Testis (tissue), 3 donors: ENCODE measurements around the gene TSC22D1. TPM values are rescaled to one million over a fixed set of nuclear protein-coding genes. Genes with fewer than 3 reads are reported as not detected.
A peak's percentile ranks its signal among the peaks of the same experiment; 100 is the strongest.

Experiments used
- DNase-seq: peaks from one replicate; pipeline ENCODE4 v3.0.0-alpha.2; 2019
- H3K27ac ChIP-seq, 2 donors: fragments of 200-600 bp; sonication (generic); one replicate each; pipeline ENCODE4 v1.5.1; 2019
- H3K27me3 ChIP-seq: fragments of 200-600 bp; sonication (generic); one replicate; pipeline ENCODE4 v1.5.1; 2019
- H3K36me3 ChIP-seq: fragments of 200-600 bp; sonication (generic); one replicate; pipeline ENCODE4 v1.5.1; 2017; ENCODE audit warnings: low read depth; ENCODE audit errors: missing control alignments
- H3K4me1 ChIP-seq: fragments of 200-600 bp; sonication (generic); one replicate; pipeline ENCODE4 v1.5.1; 2019
- H3K4me3 ChIP-seq, 2 donors: fragments of 200-600 bp; sonication (generic); one replicate each; pipeline ENCODE4 v1.5.1; 2017 to 2019
- H3K9me3 ChIP-seq: fragments of 200-600 bp; sonication (generic); one replicate; pipeline ENCODE4 v1.5.1; 2017
- POLR2A ChIP-seq: fragments of 450-650 bp; IDR thresholded peaks from one replicate; pipeline ENCODE4 v1.6.1; 2017; ENCODE audit warnings: antibody characterized with exemption, mild to moderate bottlenecking, moderate library complexity
- WGBS, 2 donors: methylation state at CpG; one replicate each; pipeline ENCODE4 v1.1.5; 2018; 5-methylcytosine and 5-hydroxymethylcytosine counted together
- intact Hi-C: fragments of 100-400 bp; cut with DNase I; formaldehyde crosslinking; loops from one replicate; pipeline ENCODE4 v1.15.1; 2023; ENCODE audit warnings: low total_unique reads
- polyA plus RNA-seq: library from polyadenylated mRNA; stranded (reverse); fragments of 350-450 nt; fragmentation: Illumina TruSeq; extraction: RNeasy Lipid Tissue Mini Kit (QIAGEN cat#74804); gene quantifications from one replicate; pipeline ENCODE4 v1.2.3, GENCODE V29; 2014; ENCODE audit warnings: low read depth, low replicate concordance; ENCODE audit not compliant: insufficient read depth
- total RNA-seq, 2 donors: library from RNA; depleted of rRNA; stranded (reverse); fragments of >200 nt; gene quantifications; one replicate each; pipeline ENCODE4 v1.2.3, GENCODE V29; 2016
- TF ChIP-seq, protein P1 (sequence below), 3 experiments: fragments of 450-650 bp in 2 of 3; fragments of 200-600 bp in 1 of 3; sonication (generic) in 1 of 3; IDR thresholded peaks; one replicate each; pipeline ENCODE4 v1.5.1; 2016 to 2019; ENCODE audit warnings: antibody characterized with exemption in 3 of 3, mild to moderate bottlenecking in 2 of 3, moderate library complexity in 1 of 3

Gene TSC22D1
- total and polyA plus RNA-seq, 3 donors from 2014 or later, result 189 to 227 (median 193) TPM

GRCh38 chr13:44541601-44542000 is 34.5 kb downstream of the TSC22D1 start:
- Histone ChIP-seq H3K36me3 (no peaks in the 10 kb centered on the region), H3K4me1 (no peaks in the 10 kb centered on the region), H3K9me3 (no peaks in the 10 kb centered on the region), H3K27ac (no peak overlapping the region), H3K27me3 (no peaks in the 10 kb centered on the region), H3K4me3 (no peak overlapping the region)
- TF ChIP-seq POLR2A, result no peak
- TF ChIP-seq, protein P1, sequence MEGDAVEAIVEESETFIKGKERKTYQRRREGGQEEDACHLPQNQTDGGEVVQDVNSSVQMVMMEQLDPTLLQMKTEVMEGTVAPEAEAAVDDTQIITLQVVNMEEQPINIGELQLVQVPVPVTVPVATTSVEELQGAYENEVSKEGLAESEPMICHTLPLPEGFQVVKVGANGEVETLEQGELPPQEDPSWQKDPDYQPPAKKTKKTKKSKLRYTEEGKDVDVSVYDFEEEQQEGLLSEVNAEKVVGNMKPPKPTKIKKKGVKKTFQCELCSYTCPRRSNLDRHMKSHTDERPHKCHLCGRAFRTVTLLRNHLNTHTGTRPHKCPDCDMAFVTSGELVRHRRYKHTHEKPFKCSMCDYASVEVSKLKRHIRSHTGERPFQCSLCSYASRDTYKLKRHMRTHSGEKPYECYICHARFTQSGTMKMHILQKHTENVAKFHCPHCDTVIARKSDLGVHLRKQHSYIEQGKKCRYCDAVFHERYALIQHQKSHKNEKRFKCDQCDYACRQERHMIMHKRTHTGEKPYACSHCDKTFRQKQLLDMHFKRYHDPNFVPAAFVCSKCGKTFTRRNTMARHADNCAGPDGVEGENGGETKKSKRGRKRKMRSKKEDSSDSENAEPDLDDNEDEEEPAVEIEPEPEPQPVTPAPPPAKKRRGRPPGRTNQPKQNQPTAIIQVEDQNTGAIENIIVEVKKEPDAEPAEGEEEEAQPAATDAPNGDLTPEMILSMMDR (IDR thresholded peaks at IDR 0.05), result no peak
- no peak for DNase-seq
- intact Hi-C loops, result no loop called here
- WGBS, 2 donors, result 78 to 90% methylated on average over 1 of the region's 1 CpG

GRCh38 chr13:44540761-44541434 is 35.2 kb downstream of the TSC22D1 start:
- 83 to 96% methylated on average over 4 of the region's 4 CpGs for WGBS, 2 donors
- no peak for TF ChIP-seq POLR2A
- TF ChIP-seq, protein P1 (IDR thresholded peaks at IDR 0.05), result no peak
- Histone ChIP-seq H3K36me3 (no peaks in the 10 kb centered on the region), H3K4me3 (no peak overlapping the region), H3K27me3 (no peaks in the 10 kb centered on the region), H3K27ac (no peak overlapping the region), H3K4me1 (no peaks in the 10 kb centered on the region), H3K9me3 (no peaks in the 10 kb centered on the region)
- intact Hi-C loops, result no loop called here
- no peak for DNase-seq

- Histone ChIP-seq H3K4me3 (no peak overlapping the region), H3K27me3 (no peaks in the 10 kb centered on the region), H3K27ac (no peak overlapping the region), H3K36me3 (no peaks in the 10 kb centered on the region), H3K4me1 (no peaks in the 10 kb centered on the region), H3K9me3 (no peaks in the 10 kb centered on the region)
- WGBS, 2 donors, result 79 to 85% methylated on average over 2 of the region's 2 CpGs
- TF ChIP-seq, protein P1 (IDR thresholded peaks at IDR 0.05), result no peak
- TF ChIP-seq POLR2A, result no peak
- no peak for DNase-seq
- intact Hi-C loops, result no loop called here
Measured at GRCh38 chr13:44537248-44537647, 38.9 kb downstream of the TSC22D1 start.

DNA sequence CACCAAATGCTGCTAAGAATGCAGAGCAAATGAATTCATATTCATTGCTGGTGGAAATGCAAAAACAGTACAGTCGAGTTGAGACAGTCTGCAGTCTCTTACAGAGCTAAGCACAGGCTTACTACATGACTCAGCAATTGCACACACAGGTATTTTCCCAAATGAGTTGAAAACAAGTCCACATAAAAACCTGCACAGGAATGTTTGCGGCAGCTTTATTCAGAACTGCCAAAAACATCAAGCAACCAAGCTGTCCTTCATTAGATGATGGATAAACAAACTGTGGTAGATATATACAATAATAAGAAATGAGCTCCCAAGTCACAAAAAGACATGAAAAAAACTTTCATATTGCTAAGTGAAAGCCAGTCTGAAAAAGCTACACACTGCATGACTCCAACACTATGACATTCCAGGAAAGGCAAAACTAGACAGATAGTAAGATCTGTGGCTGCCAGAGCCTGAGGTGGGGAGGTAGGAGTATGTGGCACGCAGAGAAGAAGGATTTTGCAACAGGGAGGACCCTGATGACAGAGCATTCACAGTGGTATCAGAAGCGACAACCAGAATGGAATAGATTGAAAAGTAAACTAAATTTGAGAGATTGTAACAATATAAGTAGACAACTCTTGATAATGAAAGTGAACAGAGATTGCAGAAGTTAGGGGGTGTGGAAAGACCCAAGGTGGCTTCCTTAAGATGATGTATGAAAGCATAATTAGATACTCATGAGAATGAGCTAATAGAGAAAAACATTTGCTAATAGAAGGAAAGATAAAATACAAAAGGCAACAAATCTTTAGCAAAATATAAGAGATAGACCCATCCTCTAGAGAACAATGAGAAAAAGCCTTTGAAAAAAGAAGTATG is 52.7 kb downstream of the TSC22D1 start:
- Histone ChIP-seq H3K27ac (no peak overlapping the region), H3K4me1 (peaks cover 11% of the 10 kb centered on the region), H3K9me3 (no peaks in the 10 kb centered on the region), H3K4me3 (no peak overlapping the region), H3K27me3 (no peaks in the 10 kb centered on the region), H3K36me3 (no peaks in the 10 kb centered on the region)
- 65 to 71% methylated on average over 4 of the region's 4 CpGs for WGBS, 2 donors
- intact Hi-C loops, result no loop called here
- TF ChIP-seq POLR2A, result no peak
- TF ChIP-seq, protein P1 (IDR thresholded peaks at IDR 0.05), result no peak
- peak; percentile 27 for DNase-seq
